ENCODE results near the gene TIMM10B. TPM values are rescaled to one million over a fixed set of nuclear protein-coding genes. Genes with fewer than 3 reads are reported as not detected.
"Not testable (repeated sequence)": the region's sequence is repeated elsewhere in the genome, so short reads cannot be mapped to it uniquely, and the experiment has no call there.

The TIMM10B gene
- total and polyA plus RNA-seq, 4 donors: 16.1 to 31.9 (median 16.7) TPM

GRCh38 chr11:6516865-6517264, 35.6 kb downstream of the TIMM10B start:
- Histone ChIP-seq H3K9me3 (ENCODE audit: control insufficient read depth in 4 of 4, low read length in 3 of 4) (no peaks in the 10 kb centered on the region), H3K27me3 (ENCODE audit: control insufficient read depth in 4 of 4, insufficient read depth in 4 of 4, low read length in 3 of 4) (no peaks in the 10 kb centered on the region), H3K4me1 (ENCODE audit: control insufficient read depth in 4 of 4, insufficient read depth in 4 of 4, low read length in 3 of 4) (no peaks in the 10 kb centered on the region), H3K9ac (ENCODE audit: low read depth in 1 of 2, low read length in 2 of 2) (no peak overlapping the region), H3K4me3 (ENCODE audit: low read depth in 1 of 3, low read length in 3 of 3) (no peak overlapping the region), H3K36me3 (ENCODE audit: control insufficient read depth in 4 of 4, insufficient read depth in 3 of 4, low read depth in 1 of 4, low read length in 3 of 4) (peaks cover 0 to 26% (median 8%) of the 10 kb centered on the region in 4 donors), H3K27ac (ENCODE audit: low read depth in 1 of 2, low read length in 2 of 2) (no peak overlapping the region)
- DNase-seq (ENCODE audit: low spot score): no peak
- TF ChIP-seq JUND (IDR thresholded peaks at IDR 0.05) (no peak), RXRA (IDR thresholded peaks at IDR 0.05) (no peak), EGR1 (IDR thresholded peaks at IDR 0.05; ENCODE audit: low read depth in 2 of 2) (no peak), NR2F2 (IDR thresholded peaks at IDR 0.05) (no peak), REST (IDR thresholded peaks at IDR 0.05) (no peak), GABPA (IDR thresholded peaks at IDR 0.05 in 1 of 2, conservative IDR thresholded peaks at IDR 0.05 in 1 of 2) (no peak), RAD21 (IDR thresholded peaks at IDR 0.05) (no peak), TAF1 (conservative IDR thresholded peaks at IDR 0.05) (no peak), CTCF (IDR thresholded peaks at IDR 0.05; ENCODE audit: low read depth, low read length, missing input control) (no peak), HNF4A (conservative IDR thresholded peaks at IDR 0.05) (no peak), YY1 (IDR thresholded peaks at IDR 0.05) (no peak), HNF4G (IDR thresholded peaks at IDR 0.05) (no peak), ZBTB33 (IDR thresholded peaks at IDR 0.05) (no peak), FOXA1 (IDR thresholded peaks at IDR 0.05) (no peak)

- no peak for DNase-seq (ENCODE audit: low spot score)
- no peak overlapping the region for H3K4me3 ChIP-seq (ENCODE audit: low read depth in 1 of 3, low read length in 3 of 3)
- no peaks in the 10 kb centered on the region for H3K9me3 ChIP-seq (ENCODE audit: control insufficient read depth in 4 of 4, low read length in 3 of 4)
- H3K36me3 ChIP-seq (ENCODE audit: control insufficient read depth in 4 of 4, insufficient read depth in 3 of 4, low read depth in 1 of 4, low read length in 3 of 4): peaks cover 0 to 10% (median 1%) of the 10 kb centered on the region in 4 donors
- H3K4me1 ChIP-seq (ENCODE audit: control insufficient read depth in 4 of 4, insufficient read depth in 4 of 4, low read length in 3 of 4): no peaks in the 10 kb centered on the region
- 86% methylated on average over 3 of the region's 3 CpGs for WGBS
- no peak for TF ChIP-seq YY1 (IDR thresholded peaks at IDR 0.05)
- no peak for TF ChIP-seq SP1 (IDR thresholded peaks at IDR 0.05)
- no peak for TF ChIP-seq HNF4A (conservative IDR thresholded peaks at IDR 0.05)
- TF ChIP-seq JUND (IDR thresholded peaks at IDR 0.05): no peak
- TF ChIP-seq GABPA (IDR thresholded peaks at IDR 0.05 in 1 of 2, conservative IDR thresholded peaks at IDR 0.05 in 1 of 2): no peak
- TF ChIP-seq REST (IDR thresholded peaks at IDR 0.05): no peak
- TF ChIP-seq NR2F2 (IDR thresholded peaks at IDR 0.05): no peak
- no peak overlapping the region for H3K9ac ChIP-seq (ENCODE audit: low read depth in 1 of 2, low read length in 2 of 2)
- no peak overlapping the region for H3K27ac ChIP-seq (ENCODE audit: low read depth in 1 of 2, low read length in 2 of 2)
- H3K27me3 ChIP-seq (ENCODE audit: control insufficient read depth in 4 of 4, insufficient read depth in 4 of 4, low read length in 3 of 4): no peaks in the 10 kb centered on the region
Measured at GRCh38 chr11:6520265-6520664, 39.0 kb downstream of the TIMM10B start.

GRCh38 chr11:6521946-6522345, 40.6 kb downstream of the TIMM10B start:
- DNase-seq (ENCODE audit: low spot score); H3K36me3 ChIP-seq (ENCODE audit: control insufficient read depth in 4 of 4, insufficient read depth in 3 of 4, low read depth in 1 of 4, low read length in 3 of 4); H3K4me3 ChIP-seq (ENCODE audit: low read depth in 1 of 3, low read length in 3 of 3); H3K27ac ChIP-seq (ENCODE audit: low read depth in 1 of 2, low read length in 2 of 2); H3K9ac ChIP-seq (ENCODE audit: low read depth in 1 of 2, low read length in 2 of 2); H3K9me3 ChIP-seq (ENCODE audit: control insufficient read depth in 4 of 4, low read length in 3 of 4); H3K27me3 ChIP-seq (ENCODE audit: control insufficient read depth in 4 of 4, insufficient read depth in 4 of 4, low read length in 3 of 4); H3K4me1 ChIP-seq (ENCODE audit: control insufficient read depth in 4 of 4, insufficient read depth in 4 of 4, low read length in 3 of 4): not testable (repeated sequence)
- 97% methylated on average over 3 of the region's 3 CpGs for WGBS

Data from liver (tissue), 9 donors.